ENCODE data around the gene PDPR. TPM values are rescaled to one million over a fixed set of nuclear protein-coding genes. Genes with fewer than 3 reads are reported as not detected.
"Not testable (repeated sequence)": the region's sequence is repeated elsewhere in the genome, so short reads cannot be mapped to it uniquely, and the experiment has no call there.

PDPR gene
- total RNA-seq, 1 experiment from 2014 or later: 28.5 TPM

DNA sequence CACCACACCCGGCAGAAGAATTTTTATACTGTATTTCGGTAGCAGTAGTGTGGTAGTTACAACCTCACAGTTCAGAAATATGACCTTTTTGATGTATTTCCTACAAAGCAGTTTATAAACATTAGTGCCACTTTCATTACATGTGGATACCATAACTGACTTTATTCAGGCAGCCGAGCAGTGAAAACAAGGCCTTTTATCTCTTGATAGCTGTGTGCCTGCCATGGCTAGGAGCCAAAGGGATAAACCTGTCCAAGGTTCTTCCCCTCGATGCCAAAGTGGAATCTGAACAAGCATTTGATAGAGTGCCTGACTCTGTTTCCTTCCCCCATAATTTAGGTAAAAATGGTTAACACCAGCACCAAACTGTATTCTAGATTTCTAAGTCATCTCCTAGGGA is 23.0 kb upstream of the PDPR start:
- H2AFZ ChIP-seq (ENCODE audit: low read depth, low read length, poor library complexity, severe bottlenecking); H3K9me3 ChIP-seq (ENCODE audit: control insufficient read depth in 1 of 2, insufficient read depth in 1 of 2, low read depth in 1 of 2, low read length in 2 of 2); H3K4me1 ChIP-seq (ENCODE audit: control insufficient read depth in 1 of 2, insufficient read depth in 2 of 2, low read length in 2 of 2); RAD21 ChIA-PET (ENCODE audit: low non-redundant PET in 1 of 2, low total read pairs in 2 of 2, uncharacterized antibody in 2 of 2, unreplicated experiment in 2 of 2); H3K9ac ChIP-seq (ENCODE audit: low read length); H3K36me3 ChIP-seq (ENCODE audit: control insufficient read depth in 1 of 2, insufficient read depth in 2 of 2, low read length in 2 of 2); POLR2A ChIA-PET; DNase-seq (ENCODE audit: low read depth, low spot score); H3K4me2 ChIP-seq (ENCODE audit: low read length); H3K4me3 ChIP-seq (replicated peaks in 1 of 2; ENCODE audit: low read depth in 1 of 2, low read length in 2 of 2); ATAC-seq; H3K79me2 ChIP-seq (ENCODE audit: insufficient read depth, low read length); BruUV-seq (replicated peaks); H3K27ac ChIP-seq (ENCODE audit: low read depth, low read length); H3K9me2 ChIP-seq (ENCODE audit: insufficient read depth); H3K27me3 ChIP-seq (ENCODE audit: insufficient read depth, low read length); H4K20me1 ChIP-seq (ENCODE audit: insufficient read depth); CTCF ChIA-PET: not testable (repeated sequence)
- intact Hi-C loops (cut with micrococcal nuclease): loop anchor here (10.0 kb wide), 1 partner anchor 296 kb away; no protein-coding TSS in a partner anchor

DNA sequence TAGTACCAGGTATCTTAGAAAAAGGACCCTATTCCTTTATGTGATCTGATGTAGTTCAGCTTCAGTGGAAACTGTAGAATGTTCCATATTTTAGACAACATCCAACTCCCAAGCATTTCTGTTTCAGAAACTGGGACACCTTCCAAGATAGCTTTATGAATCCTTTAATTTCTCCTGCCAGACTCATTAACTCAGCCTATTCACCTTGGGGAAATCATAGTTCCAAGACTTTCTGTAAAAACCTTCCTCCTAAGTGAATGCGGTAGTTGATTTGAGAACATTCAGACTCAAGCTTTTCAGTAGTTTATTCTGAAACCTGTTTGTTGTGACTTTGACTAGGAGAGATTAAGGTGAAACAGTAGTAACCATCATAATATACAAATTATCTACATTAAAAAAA is 20.0 kb upstream of the PDPR start:
- H3K9ac ChIP-seq (ENCODE audit: low read length); POLR2A ChIA-PET; H3K9me3 ChIP-seq (ENCODE audit: control insufficient read depth in 1 of 2, insufficient read depth in 1 of 2, low read depth in 1 of 2, low read length in 2 of 2); H2AFZ ChIP-seq (ENCODE audit: low read depth, low read length, poor library complexity, severe bottlenecking); CTCF ChIA-PET; RAD21 ChIA-PET (ENCODE audit: low non-redundant PET in 1 of 2, low total read pairs in 2 of 2, uncharacterized antibody in 2 of 2, unreplicated experiment in 2 of 2); H3K36me3 ChIP-seq (ENCODE audit: control insufficient read depth in 1 of 2, insufficient read depth in 2 of 2, low read length in 2 of 2); DNase-seq (ENCODE audit: low read depth, low spot score); ATAC-seq; H4K20me1 ChIP-seq (ENCODE audit: insufficient read depth); H3K79me2 ChIP-seq (ENCODE audit: insufficient read depth, low read length); H3K4me3 ChIP-seq (replicated peaks in 1 of 2; ENCODE audit: low read depth in 1 of 2, low read length in 2 of 2); H3K27ac ChIP-seq (ENCODE audit: low read depth, low read length); H3K9me2 ChIP-seq (ENCODE audit: insufficient read depth); H3K4me1 ChIP-seq (ENCODE audit: control insufficient read depth in 1 of 2, insufficient read depth in 2 of 2, low read length in 2 of 2); H3K27me3 ChIP-seq (ENCODE audit: insufficient read depth, low read length); BruUV-seq (replicated peaks); H3K4me2 ChIP-seq (ENCODE audit: low read length): not testable (repeated sequence)
- intact Hi-C loops (cut with micrococcal nuclease): loop anchor here (10.0 kb wide), 1 partner anchor 299 kb away; no protein-coding TSS in a partner anchor

DNA sequence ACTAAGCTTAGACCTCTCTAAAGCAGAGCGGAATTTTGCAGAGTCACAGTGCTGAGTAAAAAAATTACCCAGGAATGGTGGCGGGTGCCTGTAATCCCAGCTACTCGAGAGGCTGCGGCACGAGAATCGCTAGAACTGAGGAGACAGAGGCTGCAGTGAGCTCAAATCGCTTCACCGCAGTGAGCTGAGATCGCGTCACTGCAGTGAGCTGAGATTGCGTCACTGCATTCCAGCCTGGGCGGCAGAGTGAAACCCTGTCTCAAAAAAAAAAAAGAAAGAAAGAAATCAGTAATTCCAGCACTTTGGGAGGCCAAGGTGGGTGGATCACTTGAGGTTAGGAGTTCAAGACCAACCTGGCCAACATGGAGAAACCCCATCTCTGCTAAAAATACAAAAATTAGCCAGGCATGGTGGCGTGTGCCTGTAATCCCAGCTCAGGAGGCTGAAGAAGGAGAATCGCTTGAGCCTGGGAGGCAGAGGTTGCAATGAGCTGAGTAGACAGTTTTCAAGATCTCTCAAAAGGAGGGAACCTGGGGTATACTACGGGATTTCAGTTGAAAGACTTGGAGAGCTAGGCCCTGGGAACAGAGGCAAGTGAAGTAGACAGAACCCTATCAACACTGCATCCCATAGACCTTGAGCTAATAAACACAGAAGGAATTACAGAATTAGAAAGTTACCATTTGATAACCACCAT is 4.4 kb upstream of the PDPR start:
- H3K27me3 ChIP-seq (ENCODE audit: insufficient read depth, low read length); H4K20me1 ChIP-seq (ENCODE audit: insufficient read depth); H2AFZ ChIP-seq (ENCODE audit: low read depth, low read length, poor library complexity, severe bottlenecking); H3K4me2 ChIP-seq (ENCODE audit: low read length); H3K9ac ChIP-seq (ENCODE audit: low read length); CTCF ChIA-PET; BruUV-seq (replicated peaks); intact Hi-C loops (cut with micrococcal nuclease); H3K79me2 ChIP-seq (ENCODE audit: insufficient read depth, low read length); H3K27ac ChIP-seq (ENCODE audit: low read depth, low read length); ATAC-seq; H3K36me3 ChIP-seq (ENCODE audit: control insufficient read depth in 1 of 2, insufficient read depth in 2 of 2, low read length in 2 of 2); RAD21 ChIA-PET (ENCODE audit: low non-redundant PET in 1 of 2, low total read pairs in 2 of 2, uncharacterized antibody in 2 of 2, unreplicated experiment in 2 of 2); DNase-seq (ENCODE audit: low read depth, low spot score); H3K4me1 ChIP-seq (ENCODE audit: control insufficient read depth in 1 of 2, insufficient read depth in 2 of 2, low read length in 2 of 2); H3K9me3 ChIP-seq (ENCODE audit: control insufficient read depth in 1 of 2, insufficient read depth in 1 of 2, low read depth in 1 of 2, low read length in 2 of 2); POLR2A ChIA-PET; H3K9me2 ChIP-seq (ENCODE audit: insufficient read depth); H3K4me3 ChIP-seq (replicated peaks in 1 of 2; ENCODE audit: low read depth in 1 of 2, low read length in 2 of 2): not testable (repeated sequence)

GRCh38 chr16:70112162-70112561 is 2.0 kb upstream of the PDPR start:
- H3K9ac ChIP-seq (ENCODE audit: low read length); H3K36me3 ChIP-seq (ENCODE audit: control insufficient read depth in 1 of 2, insufficient read depth in 2 of 2, low read length in 2 of 2); CTCF ChIA-PET; H4K20me1 ChIP-seq (ENCODE audit: insufficient read depth); DNase-seq (ENCODE audit: low read depth, low spot score); H3K9me3 ChIP-seq (ENCODE audit: control insufficient read depth in 1 of 2, insufficient read depth in 1 of 2, low read depth in 1 of 2, low read length in 2 of 2); POLR2A ChIA-PET; H3K79me2 ChIP-seq (ENCODE audit: insufficient read depth, low read length); H3K27ac ChIP-seq (ENCODE audit: low read depth, low read length); H2AFZ ChIP-seq (ENCODE audit: low read depth, low read length, poor library complexity, severe bottlenecking); H3K9me2 ChIP-seq (ENCODE audit: insufficient read depth); RAD21 ChIA-PET (ENCODE audit: low non-redundant PET in 1 of 2, low total read pairs in 2 of 2, uncharacterized antibody in 2 of 2, unreplicated experiment in 2 of 2); H3K4me1 ChIP-seq (ENCODE audit: control insufficient read depth in 1 of 2, insufficient read depth in 2 of 2, low read length in 2 of 2); H3K27me3 ChIP-seq (ENCODE audit: insufficient read depth, low read length); H3K4me3 ChIP-seq (replicated peaks in 1 of 2; ENCODE audit: low read depth in 1 of 2, low read length in 2 of 2); BruUV-seq (replicated peaks); H3K4me2 ChIP-seq (ENCODE audit: low read length); intact Hi-C loops (cut with micrococcal nuclease); ATAC-seq: not testable (repeated sequence)

Measured in HCT116 (cell line).